ENCODE results near the gene NECTIN2.

Gene NECTIN2

GRCh38 chr19:44845612-44846454 is at the start of gene NECTIN2:
TSS of gene NECTIN2 (plus strand) at chr19:44846297. CDS start at chr19:44846526, 229 bp downstream.
- Histone ChIP-seq H3K9ac (ENCODE audit: insufficient read length, low read depth) (peak within 1 kb of the TSS; percentile 95), H3K36me3 (ENCODE audit: insufficient read depth, insufficient read length, low read length) (peaks cover 20% of the 10 kb centered on the region), H3K4me1 (ENCODE audit: insufficient read depth, insufficient read length) (peaks cover 17% of the 10 kb centered on the region), H3K27me3 (ENCODE audit: insufficient read depth, insufficient read length) (no peaks in the 10 kb centered on the region), H3K9me3 (ENCODE audit: insufficient read depth, low read length) (no peaks in the 10 kb centered on the region), H3K4me3 (ENCODE audit: insufficient read length, low read depth) (peak within 1 kb of the TSS; percentile 85)
- TF ChIP-seq ZNF274 (IDR thresholded peaks at IDR 0.05; ENCODE audit: low read depth, low read length) (no peak), SUZ12 (IDR thresholded peaks at IDR 0.05; ENCODE audit: extremely low read depth, insufficient read depth, insufficient read length) (no peak), YY1 (IDR thresholded peaks at IDR 0.05; ENCODE audit: insufficient read depth, insufficient read length) (no peak)
- peak; percentile 90 for DNase-seq (ENCODE audit: low read depth, low spot score)

GRCh38 chr19:44796701-44797115 is 49.4 kb upstream of the NECTIN2 start:
- Histone ChIP-seq H3K9ac (ENCODE audit: insufficient read length, low read depth) (no peak overlapping the region), H3K4me1 (ENCODE audit: insufficient read depth, insufficient read length) (no peaks in the 10 kb centered on the region)

GRCh38 chr19:44799627-44800346 is 46.3 kb upstream of the NECTIN2 start:
- H3K36me3 ChIP-seq (ENCODE audit: insufficient read depth, insufficient read length, low read length) = no peaks in the 10 kb centered on the region
- no peak for DNase-seq (ENCODE audit: low read depth, low spot score)
- no peaks in the 10 kb centered on the region for H3K9me3 ChIP-seq (ENCODE audit: insufficient read depth, low read length)
- no peak for TF ChIP-seq YY1 (IDR thresholded peaks at IDR 0.05; ENCODE audit: insufficient read depth, insufficient read length)
- no peak for TF ChIP-seq ZNF274 (IDR thresholded peaks at IDR 0.05; ENCODE audit: low read depth, low read length)
- no peak for TF ChIP-seq SUZ12 (IDR thresholded peaks at IDR 0.05; ENCODE audit: extremely low read depth, insufficient read depth, insufficient read length)
- peak overlapping the region; percentile 50 for H3K9ac ChIP-seq (ENCODE audit: insufficient read length, low read depth)
- H3K4me3 ChIP-seq (ENCODE audit: insufficient read length, low read depth) = no peak overlapping the region
- peaks cover 8% of the 10 kb centered on the region for H3K27me3 ChIP-seq (ENCODE audit: insufficient read depth, insufficient read length)
- no peaks in the 10 kb centered on the region for H3K4me1 ChIP-seq (ENCODE audit: insufficient read depth, insufficient read length)

More at GRCh38 chr19:44796701-44797115, 49.4 kb upstream of the NECTIN2 start:
- no peak overlapping the region for H3K4me3 ChIP-seq (ENCODE audit: insufficient read length, low read depth)
- H3K9me3 ChIP-seq (ENCODE audit: insufficient read depth, low read length) = no peaks in the 10 kb centered on the region
- no peak for TF ChIP-seq YY1 (IDR thresholded peaks at IDR 0.05; ENCODE audit: insufficient read depth, insufficient read length)
- TF ChIP-seq SUZ12 (IDR thresholded peaks at IDR 0.05; ENCODE audit: extremely low read depth, insufficient read depth, insufficient read length) = no peak
- no peak for TF ChIP-seq ZNF274 (IDR thresholded peaks at IDR 0.05; ENCODE audit: low read depth, low read length)
- no peaks in the 10 kb centered on the region for H3K27me3 ChIP-seq (ENCODE audit: insufficient read depth, insufficient read length)
- DNase-seq (ENCODE audit: low read depth, low spot score) = no peak
- no peaks in the 10 kb centered on the region for H3K36me3 ChIP-seq (ENCODE audit: insufficient read depth, insufficient read length, low read length)

GRCh38 chr19:44800461-44800860 is 45.6 kb upstream of the NECTIN2 start:
- Histone ChIP-seq H3K36me3 (ENCODE audit: insufficient read depth, insufficient read length, low read length) (no peaks in the 10 kb centered on the region), H3K9ac (ENCODE audit: insufficient read length, low read depth) (peak overlapping the region; percentile 50), H3K4me1 (ENCODE audit: insufficient read depth, insufficient read length) (no peaks in the 10 kb centered on the region), H3K9me3 (ENCODE audit: insufficient read depth, low read length) (no peaks in the 10 kb centered on the region), H3K27me3 (ENCODE audit: insufficient read depth, insufficient read length) (peaks cover 8% of the 10 kb centered on the region), H3K4me3 (ENCODE audit: insufficient read length, low read depth) (no peak overlapping the region)
- peak; percentile 75 for DNase-seq (ENCODE audit: low read depth, low spot score)
- TF ChIP-seq SUZ12 (IDR thresholded peaks at IDR 0.05; ENCODE audit: extremely low read depth, insufficient read depth, insufficient read length) = no peak
- no peak for TF ChIP-seq ZNF274 (IDR thresholded peaks at IDR 0.05; ENCODE audit: low read depth, low read length)
- no peak for TF ChIP-seq YY1 (IDR thresholded peaks at IDR 0.05; ENCODE audit: insufficient read depth, insufficient read length)

- no peaks in the 10 kb centered on the region for H3K9me3 ChIP-seq (ENCODE audit: insufficient read depth, low read length)
- H3K4me3 ChIP-seq (ENCODE audit: insufficient read length, low read depth) = no peak overlapping the region
- no peak for TF ChIP-seq SUZ12 (IDR thresholded peaks at IDR 0.05; ENCODE audit: extremely low read depth, insufficient read depth, insufficient read length)
- no peak for TF ChIP-seq YY1 (IDR thresholded peaks at IDR 0.05; ENCODE audit: insufficient read depth, insufficient read length)
- TF ChIP-seq ZNF274 (IDR thresholded peaks at IDR 0.05; ENCODE audit: low read depth, low read length) = no peak
- H3K36me3 ChIP-seq (ENCODE audit: insufficient read depth, insufficient read length, low read length) = no peaks in the 10 kb centered on the region
- H3K9ac ChIP-seq (ENCODE audit: insufficient read length, low read depth) = no peak overlapping the region
- peaks cover 2% of the 10 kb centered on the region for H3K4me1 ChIP-seq (ENCODE audit: insufficient read depth, insufficient read length)
- peaks cover 8% of the 10 kb centered on the region for H3K27me3 ChIP-seq (ENCODE audit: insufficient read depth, insufficient read length)
- no peak for DNase-seq (ENCODE audit: low read depth, low spot score)
These were observed 42.4 kb upstream of the NECTIN2 start for GRCh38 chr19:44803442-44804428.

- Histone ChIP-seq H3K4me3 (ENCODE audit: insufficient read length, low read depth) (no peak overlapping the region), H3K4me1 (ENCODE audit: insufficient read depth, insufficient read length) (peaks cover 7% of the 10 kb centered on the region), H3K9me3 (ENCODE audit: insufficient read depth, low read length) (no peaks in the 10 kb centered on the region), H3K27me3 (ENCODE audit: insufficient read depth, insufficient read length) (peaks cover 11% of the 10 kb centered on the region), H3K9ac (ENCODE audit: insufficient read length, low read depth) (no peak overlapping the region), H3K36me3 (ENCODE audit: insufficient read depth, insufficient read length, low read length) (peaks cover 3% of the 10 kb centered on the region)
- TF ChIP-seq YY1 (IDR thresholded peaks at IDR 0.05; ENCODE audit: insufficient read depth, insufficient read length) (no peak), ZNF274 (IDR thresholded peaks at IDR 0.05; ENCODE audit: low read depth, low read length) (no peak), SUZ12 (IDR thresholded peaks at IDR 0.05; ENCODE audit: extremely low read depth, insufficient read depth, insufficient read length) (no peak)
- no peak for DNase-seq (ENCODE audit: low read depth, low spot score)
These were observed 39.8 kb upstream of the NECTIN2 start for GRCh38 chr19:44806291-44806690.

Data from NT2/D1 (cell line).